ENCODE measurements around the gene GP9.
A peak's percentile ranks its signal among the peaks of the same experiment; 100 is the strongest.

The GP9 gene

GRCh38 chr3:129035360-129036221 lies 25.0 kb upstream of the GP9 start:
- no peak overlapping the region for H3K9ac ChIP-seq (ENCODE audit: low read depth in 1 of 2, low read length in 2 of 2)
- no peaks in the 10 kb centered on the region for H3K36me3 ChIP-seq (ENCODE audit: control insufficient read depth in 1 of 2, insufficient read depth in 2 of 2, low read length in 2 of 2)
- H3K4me1 ChIP-seq (ENCODE audit: control insufficient read depth in 1 of 2, insufficient read depth in 2 of 2, low read length in 2 of 2): no peaks in the 10 kb centered on the region
- no peak overlapping the region for H3K27ac ChIP-seq (ENCODE audit: low read depth, low read length)
- no peaks in the 10 kb centered on the region for H3K27me3 ChIP-seq (ENCODE audit: control insufficient read depth in 1 of 2, insufficient read depth in 2 of 2, low read length in 2 of 2)
- no peak overlapping the region for H3K4me3 ChIP-seq (ENCODE audit: low read depth in 1 of 2, low read length in 2 of 2)
- H3K9me3 ChIP-seq (ENCODE audit: control insufficient read depth in 1 of 2, low read length in 2 of 2): no peaks in the 10 kb centered on the region

GRCh38 chr3:129036222-129037092 lies 24.1 kb upstream of the GP9 start:
- no peak overlapping the region for H3K9ac ChIP-seq (ENCODE audit: low read depth in 1 of 2, low read length in 2 of 2)
- H3K27me3 ChIP-seq (ENCODE audit: control insufficient read depth in 1 of 2, insufficient read depth in 2 of 2, low read length in 2 of 2): no peaks in the 10 kb centered on the region
- H3K9me3 ChIP-seq (ENCODE audit: control insufficient read depth in 1 of 2, low read length in 2 of 2): no peaks in the 10 kb centered on the region
- H3K36me3 ChIP-seq (ENCODE audit: control insufficient read depth in 1 of 2, insufficient read depth in 2 of 2, low read length in 2 of 2): no peaks in the 10 kb centered on the region
- H3K27ac ChIP-seq (ENCODE audit: low read depth, low read length): no peak overlapping the region
- no peak overlapping the region for H3K4me3 ChIP-seq (ENCODE audit: low read depth in 1 of 2, low read length in 2 of 2)
- no peaks in the 10 kb centered on the region for H3K4me1 ChIP-seq (ENCODE audit: control insufficient read depth in 1 of 2, insufficient read depth in 2 of 2, low read length in 2 of 2)

- no peak overlapping the region for H3K27ac ChIP-seq (ENCODE audit: low read depth, low read length)
- H3K9ac ChIP-seq (ENCODE audit: low read depth in 1 of 2, low read length in 2 of 2): no peak overlapping the region
- no peaks in the 10 kb centered on the region for H3K9me3 ChIP-seq (ENCODE audit: control insufficient read depth in 1 of 2, low read length in 2 of 2)
- H3K4me3 ChIP-seq (ENCODE audit: low read depth in 1 of 2, low read length in 2 of 2): no peak overlapping the region
- H3K27me3 ChIP-seq (ENCODE audit: control insufficient read depth in 1 of 2, insufficient read depth in 2 of 2, low read length in 2 of 2): no peaks in the 10 kb centered on the region
- no peaks in the 10 kb centered on the region for H3K4me1 ChIP-seq (ENCODE audit: control insufficient read depth in 1 of 2, insufficient read depth in 2 of 2, low read length in 2 of 2)
- no peaks in the 10 kb centered on the region for H3K36me3 ChIP-seq (ENCODE audit: control insufficient read depth in 1 of 2, insufficient read depth in 2 of 2, low read length in 2 of 2)
Observed at GRCh38 chr3:129037093-129037419, 23.5 kb upstream of the GP9 start.

GRCh38 chr3:129038121-129038855 lies 22.3 kb upstream of the GP9 start:
- H3K9ac ChIP-seq (ENCODE audit: low read depth in 1 of 2, low read length in 2 of 2): no peak overlapping the region
- H3K36me3 ChIP-seq (ENCODE audit: control insufficient read depth in 1 of 2, insufficient read depth in 2 of 2, low read length in 2 of 2): no peaks in the 10 kb centered on the region
- H3K27me3 ChIP-seq (ENCODE audit: control insufficient read depth in 1 of 2, insufficient read depth in 2 of 2, low read length in 2 of 2): peaks cover 0 to 2% of the 10 kb centered on the region in 2 donors
- no peaks in the 10 kb centered on the region for H3K9me3 ChIP-seq (ENCODE audit: control insufficient read depth in 1 of 2, low read length in 2 of 2)
- no peaks in the 10 kb centered on the region for H3K4me1 ChIP-seq (ENCODE audit: control insufficient read depth in 1 of 2, insufficient read depth in 2 of 2, low read length in 2 of 2)
- H3K27ac ChIP-seq (ENCODE audit: low read depth, low read length): no peak overlapping the region
- no peak overlapping the region for H3K4me3 ChIP-seq (ENCODE audit: low read depth in 1 of 2, low read length in 2 of 2)

- Histone ChIP-seq H3K4me1 (ENCODE audit: control insufficient read depth in 1 of 2, insufficient read depth in 2 of 2, low read length in 2 of 2) (no peaks in the 10 kb centered on the region), H3K36me3 (ENCODE audit: control insufficient read depth in 1 of 2, insufficient read depth in 2 of 2, low read length in 2 of 2) (no peaks in the 10 kb centered on the region), H3K27ac (ENCODE audit: low read depth, low read length) (no peak overlapping the region), H3K9ac (ENCODE audit: low read depth in 1 of 2, low read length in 2 of 2) (no peak overlapping the region), H3K9me3 (ENCODE audit: control insufficient read depth in 1 of 2, low read length in 2 of 2) (no peaks in the 10 kb centered on the region), H3K27me3 (ENCODE audit: control insufficient read depth in 1 of 2, insufficient read depth in 2 of 2, low read length in 2 of 2) (peaks cover 0 to 3% of the 10 kb centered on the region in 2 donors), H3K4me3 (ENCODE audit: low read depth in 1 of 2, low read length in 2 of 2) (no peak overlapping the region)
Observed at GRCh38 chr3:129039271-129040038, 21.1 kb upstream of the GP9 start.

GRCh38 chr3:129040039-129040336 lies 20.6 kb upstream of the GP9 start:
- no peak overlapping the region for H3K9ac ChIP-seq (ENCODE audit: low read depth in 1 of 2, low read length in 2 of 2)
- H3K9me3 ChIP-seq (ENCODE audit: control insufficient read depth in 1 of 2, low read length in 2 of 2): no peaks in the 10 kb centered on the region
- H3K4me3 ChIP-seq (ENCODE audit: low read depth in 1 of 2, low read length in 2 of 2): no peak overlapping the region
- no peaks in the 10 kb centered on the region for H3K4me1 ChIP-seq (ENCODE audit: control insufficient read depth in 1 of 2, insufficient read depth in 2 of 2, low read length in 2 of 2)
- H3K36me3 ChIP-seq (ENCODE audit: control insufficient read depth in 1 of 2, insufficient read depth in 2 of 2, low read length in 2 of 2): no peaks in the 10 kb centered on the region
- H3K27ac ChIP-seq (ENCODE audit: low read depth, low read length): no peak overlapping the region
- peaks cover 0 to 3% of the 10 kb centered on the region in 2 donors for H3K27me3 ChIP-seq (ENCODE audit: control insufficient read depth in 1 of 2, insufficient read depth in 2 of 2, low read length in 2 of 2)

- Histone ChIP-seq H3K4me1 (ENCODE audit: control insufficient read depth in 1 of 2, insufficient read depth in 2 of 2, low read length in 2 of 2) (peaks cover 0 to under 1% of the 10 kb centered on the region in 2 donors), H3K27ac (ENCODE audit: low read depth, low read length) (no peak overlapping the region), H3K27me3 (ENCODE audit: control insufficient read depth in 1 of 2, insufficient read depth in 2 of 2, low read length in 2 of 2) (peaks cover 0 to 7% of the 10 kb centered on the region in 2 donors), H3K9ac (ENCODE audit: low read depth in 1 of 2, low read length in 2 of 2) (no peak overlapping the region), H3K9me3 (ENCODE audit: control insufficient read depth in 1 of 2, low read length in 2 of 2) (no peaks in the 10 kb centered on the region), H3K4me3 (ENCODE audit: low read depth in 1 of 2, low read length in 2 of 2) (no peak overlapping the region), H3K36me3 (ENCODE audit: control insufficient read depth in 1 of 2, insufficient read depth in 2 of 2, low read length in 2 of 2) (no peaks in the 10 kb centered on the region)
Observed at GRCh38 chr3:129040579-129041300, 19.8 kb upstream of the GP9 start.

- Histone ChIP-seq H3K27me3 (ENCODE audit: control insufficient read depth in 1 of 2, insufficient read depth in 2 of 2, low read length in 2 of 2) (peaks cover 9 to 11% of the 10 kb centered on the region in 2 donors), H3K4me1 (ENCODE audit: control insufficient read depth in 1 of 2, insufficient read depth in 2 of 2, low read length in 2 of 2) (peaks cover 0 to 7% of the 10 kb centered on the region in 2 donors), H3K9ac (ENCODE audit: low read depth in 1 of 2, low read length in 2 of 2) (peak overlapping the region in 1 of 2 donors; percentile 38), H3K4me3 (ENCODE audit: low read depth in 1 of 2, low read length in 2 of 2) (peak overlapping the region; percentile 22 to 61), H3K36me3 (ENCODE audit: control insufficient read depth in 1 of 2, insufficient read depth in 2 of 2, low read length in 2 of 2) (no peaks in the 10 kb centered on the region), H3K27ac (ENCODE audit: low read depth, low read length) (no peak overlapping the region), H3K9me3 (ENCODE audit: control insufficient read depth in 1 of 2, low read length in 2 of 2) (peaks cover 0 to 3% of the 10 kb centered on the region in 2 donors)
Observed at GRCh38 chr3:129045675-129046036, 14.9 kb upstream of the GP9 start.

- H3K4me3 ChIP-seq (ENCODE audit: low read depth in 1 of 2, low read length in 2 of 2): peak overlapping the region; percentile 22 to 61
Observed at GRCh38 chr3:129046037-129046731, 14.4 kb upstream of the GP9 start.

More at GRCh38 chr3:129046037-129046731, 14.4 kb upstream of the GP9 start:
- peaks cover 0 to 7% of the 10 kb centered on the region in 2 donors for H3K4me1 ChIP-seq (ENCODE audit: control insufficient read depth in 1 of 2, insufficient read depth in 2 of 2, low read length in 2 of 2)
- peak overlapping the region in 1 of 2 donors; percentile 38 for H3K9ac ChIP-seq (ENCODE audit: low read depth in 1 of 2, low read length in 2 of 2)
- H3K36me3 ChIP-seq (ENCODE audit: control insufficient read depth in 1 of 2, insufficient read depth in 2 of 2, low read length in 2 of 2): no peaks in the 10 kb centered on the region
- peaks cover 9 to 11% of the 10 kb centered on the region in 2 donors for H3K27me3 ChIP-seq (ENCODE audit: control insufficient read depth in 1 of 2, insufficient read depth in 2 of 2, low read length in 2 of 2)
- no peak overlapping the region for H3K27ac ChIP-seq (ENCODE audit: low read depth, low read length)
- H3K9me3 ChIP-seq (ENCODE audit: control insufficient read depth in 1 of 2, low read length in 2 of 2): peaks cover 0 to 3% of the 10 kb centered on the region in 2 donors
